Epithelial cell of prostate (primary cell): ENCODE data around the gene CBX4.

Experiments
- DNase-seq: peaks from one replicate; pipeline ENCODE4 v3.0.0-alpha.2; 2011; ENCODE audit warnings: low read depth, low spot score
- H3K27ac ChIP-seq: fragments of 450-650 bp; 2 replicates; pipeline ENCODE4 v1.5.1; 2017; ENCODE audit warnings: mild to moderate bottlenecking

The CBX4 gene

GRCh38 chr17:79839356-79840268, at the start of gene CBX4:
Gene CBX4 (minus strand): TSS chr17:79839440. CDS start chr17:79839251, 189 bp downstream.
- DNase-seq: peak; percentile 66
- peak within 1 kb of the TSS; percentile 91 for H3K27ac ChIP-seq

DNA sequence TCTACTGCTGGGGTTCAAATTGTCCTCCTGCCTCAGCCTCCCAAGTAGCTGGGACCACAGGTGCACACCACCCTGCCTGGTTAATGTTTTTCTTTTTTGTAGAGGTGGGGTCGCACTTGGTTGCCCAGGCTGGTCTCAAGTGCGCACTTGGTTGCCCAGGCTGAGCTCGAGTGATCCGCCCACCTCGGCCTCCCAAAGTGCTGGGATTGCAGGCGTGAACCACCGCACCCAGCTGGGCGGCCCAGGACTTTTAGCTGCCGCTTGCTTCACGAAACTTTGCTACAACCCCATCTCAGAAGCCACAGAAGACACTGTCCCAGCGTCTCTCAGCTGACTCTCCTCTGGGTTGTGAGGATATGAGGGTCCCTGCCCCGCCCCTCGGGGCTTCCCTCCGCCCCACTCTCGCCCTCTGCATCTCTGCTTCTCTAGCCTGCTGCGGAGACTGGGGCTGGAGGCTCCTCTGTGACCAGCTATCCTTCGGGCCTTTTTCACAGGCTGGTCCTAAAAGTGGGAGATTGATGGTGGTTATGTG, 48.8 kb upstream of the CBX4 start:
- no peak for DNase-seq
- no peak overlapping the region for H3K27ac ChIP-seq

GRCh38 chr17:79887451-79887991, 48.3 kb upstream of the CBX4 start:
- no peak overlapping the region for H3K27ac ChIP-seq
- DNase-seq: no peak

- no peak overlapping the region for H3K27ac ChIP-seq
- no peak for DNase-seq
These were observed 44.0 kb upstream of the CBX4 start for GRCh38 chr17:79883202-79883601.

- DNase-seq: no peak
These were observed 39.2 kb upstream of the CBX4 start for GRCh38 chr17:79878329-79878947.

GRCh38 chr17:79877041-79877440, 37.8 kb upstream of the CBX4 start:
- no peak for DNase-seq
- no peak overlapping the region for H3K27ac ChIP-seq

More at GRCh38 chr17:79878329-79878947, 39.2 kb upstream of the CBX4 start:
- no peak overlapping the region for H3K27ac ChIP-seq

- H3K27ac ChIP-seq: no peak overlapping the region
- no peak for DNase-seq
These were observed 36.3 kb upstream of the CBX4 start for GRCh38 chr17:79875511-79875910.

DNA sequence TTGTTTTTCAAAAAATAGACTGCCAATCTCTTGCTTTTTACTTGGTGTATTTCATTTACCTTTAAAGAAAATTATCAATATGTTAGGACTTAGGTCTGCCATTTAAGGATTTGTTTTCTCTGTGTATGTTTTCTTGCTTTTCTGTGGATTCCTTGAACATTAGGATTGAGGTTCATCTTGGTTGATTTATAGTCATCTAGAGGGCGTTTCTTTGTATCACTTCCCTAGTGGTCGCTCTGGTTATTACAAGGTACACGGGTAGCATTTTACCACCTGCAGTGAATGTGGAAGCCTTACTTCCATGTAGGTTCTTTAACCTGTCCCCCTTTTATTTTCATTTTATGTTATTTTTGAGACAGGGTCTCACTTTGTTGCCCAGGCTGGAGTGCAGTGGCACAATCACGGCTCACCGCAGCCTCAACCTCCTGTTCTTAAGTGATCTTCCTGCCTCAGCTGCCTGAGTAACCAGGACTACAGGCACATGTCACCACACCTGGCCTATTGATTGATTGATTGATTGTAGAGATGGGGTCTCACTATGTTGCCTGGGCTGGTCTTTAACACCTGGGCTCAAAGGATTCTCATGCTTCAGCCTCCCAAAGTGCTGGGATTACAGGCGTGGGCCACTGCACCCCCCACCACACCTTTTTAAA, 35.2 kb upstream of the CBX4 start:
- no peak overlapping the region for H3K27ac ChIP-seq
- DNase-seq: no peak

- H3K27ac ChIP-seq: no peak overlapping the region
- no peak for DNase-seq
These were observed 34.3 kb upstream of the CBX4 start for GRCh38 chr17:79873583-79873982.

- no peak overlapping the region for H3K27ac ChIP-seq
- DNase-seq: no peak
These were observed 33.5 kb upstream of the CBX4 start for GRCh38 chr17:79872762-79873161.

DNA sequence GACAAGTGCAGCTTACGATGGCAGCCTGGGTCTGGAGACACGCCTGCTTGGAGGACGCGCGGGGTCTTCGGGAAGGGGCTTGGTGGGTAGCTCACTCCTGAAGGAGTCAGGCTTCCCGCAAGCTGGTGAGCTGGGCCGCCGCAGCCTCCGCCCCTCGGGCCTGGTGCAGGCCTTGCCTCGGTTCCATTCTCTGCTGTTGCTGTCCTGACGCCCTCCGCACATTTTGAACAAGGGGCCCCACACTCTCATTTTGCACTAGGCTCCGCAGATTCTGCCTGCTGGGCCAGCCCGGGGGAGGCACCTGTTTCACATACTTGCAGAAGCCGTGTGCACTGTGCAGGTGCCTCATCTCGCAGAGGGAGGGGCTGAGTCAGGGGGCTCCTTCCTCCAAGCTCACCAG, 31.9 kb upstream of the CBX4 start:
- DNase-seq: no peak
- H3K27ac ChIP-seq: no peak overlapping the region

DNA sequence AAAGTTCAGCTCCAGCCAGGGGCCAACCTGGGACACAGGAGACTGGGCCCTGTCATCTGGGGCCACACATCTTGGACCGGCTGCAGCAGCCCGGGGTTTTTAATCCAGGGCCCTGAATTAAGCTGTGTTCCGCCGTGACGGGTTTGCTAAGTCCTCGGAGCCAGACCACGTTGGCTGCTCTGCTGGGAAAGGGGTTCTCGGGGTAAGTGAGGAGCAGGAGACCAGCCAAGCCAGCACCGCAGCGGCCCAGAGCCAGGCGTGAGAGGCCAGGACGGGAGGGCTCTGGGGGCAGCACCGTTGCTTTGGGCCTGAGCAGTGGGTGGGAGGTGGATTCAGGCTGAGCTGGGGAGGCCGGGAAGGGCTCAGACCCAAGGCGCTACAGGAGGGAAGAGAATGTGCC, 31.3 kb upstream of the CBX4 start:
- DNase-seq: no peak
- H3K27ac ChIP-seq: no peak overlapping the region

DNA sequence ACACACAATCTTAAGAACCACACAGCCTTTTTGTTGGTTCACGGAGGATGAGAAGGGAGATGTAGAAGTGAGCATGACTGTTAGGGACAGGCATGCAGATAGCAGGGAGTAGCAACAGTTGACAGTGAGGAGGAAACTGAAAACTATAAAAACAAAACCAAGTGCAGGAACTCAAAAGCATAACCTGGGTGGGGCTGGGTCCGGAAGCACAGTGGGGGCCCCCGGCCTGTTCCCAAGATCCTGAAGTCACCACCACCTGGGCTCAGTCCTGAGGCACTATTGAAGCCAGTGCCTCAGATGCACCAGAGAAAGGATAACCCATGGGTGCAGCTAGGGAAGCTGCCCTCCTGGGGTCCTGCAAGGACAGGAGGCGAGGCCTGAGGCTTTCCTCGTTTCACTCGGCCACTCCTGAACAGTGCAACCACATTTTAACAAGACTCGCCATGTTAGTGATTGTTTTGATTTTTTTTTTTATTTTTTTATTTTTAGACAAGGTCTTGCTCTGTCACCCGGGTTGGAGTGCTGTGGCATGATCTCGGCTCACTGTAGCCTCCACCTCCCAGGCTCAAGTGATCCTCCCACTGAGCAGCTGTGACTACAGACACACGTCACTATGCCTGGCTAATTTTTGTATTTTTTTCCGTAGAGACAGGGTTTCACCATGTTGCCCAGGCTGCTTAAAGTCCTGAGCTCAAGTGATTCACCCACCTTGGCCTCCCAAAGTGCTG, 27.7 kb upstream of the CBX4 start:
- no peak overlapping the region for H3K27ac ChIP-seq
- no peak for DNase-seq

GRCh38 chr17:79865351-79866210, 26.3 kb upstream of the CBX4 start:
- no peak overlapping the region for H3K27ac ChIP-seq
- no peak for DNase-seq

DNA sequence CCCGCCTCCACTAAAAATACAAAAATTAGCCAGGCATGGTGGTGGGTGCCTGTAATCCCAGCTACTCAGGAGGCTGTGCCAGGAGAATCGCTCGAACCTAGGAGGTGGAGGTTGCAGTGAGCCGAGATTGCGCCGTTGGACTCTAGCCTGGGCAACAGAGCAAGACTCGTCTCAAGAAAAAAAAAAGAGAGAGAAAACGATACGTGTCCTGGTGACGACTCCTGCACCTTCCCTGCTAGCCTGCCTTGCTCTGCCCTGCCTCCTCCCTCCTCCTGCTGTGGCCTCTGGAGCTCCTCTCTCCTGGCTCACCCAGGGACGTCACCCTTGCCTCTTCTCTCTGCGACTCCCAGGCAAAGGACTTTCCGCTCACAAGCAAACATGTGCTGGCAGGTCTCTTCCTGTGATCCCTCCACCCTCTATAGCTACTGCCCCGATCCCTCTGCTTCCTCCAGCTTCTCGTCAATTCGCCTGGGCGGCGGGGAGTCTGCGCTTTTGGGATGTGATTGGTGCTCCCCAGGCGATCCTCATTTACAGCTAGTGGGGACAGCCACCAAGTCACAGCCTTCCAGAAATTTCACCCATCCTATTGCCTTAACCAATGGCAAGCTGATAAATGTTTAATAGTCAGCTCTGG, 25.5 kb upstream of the CBX4 start:
- DNase-seq: no peak
- H3K27ac ChIP-seq: no peak overlapping the region

GRCh38 chr17:79864147-79864546, 24.9 kb upstream of the CBX4 start:
- H3K27ac ChIP-seq: no peak overlapping the region
- DNase-seq: no peak

DNA sequence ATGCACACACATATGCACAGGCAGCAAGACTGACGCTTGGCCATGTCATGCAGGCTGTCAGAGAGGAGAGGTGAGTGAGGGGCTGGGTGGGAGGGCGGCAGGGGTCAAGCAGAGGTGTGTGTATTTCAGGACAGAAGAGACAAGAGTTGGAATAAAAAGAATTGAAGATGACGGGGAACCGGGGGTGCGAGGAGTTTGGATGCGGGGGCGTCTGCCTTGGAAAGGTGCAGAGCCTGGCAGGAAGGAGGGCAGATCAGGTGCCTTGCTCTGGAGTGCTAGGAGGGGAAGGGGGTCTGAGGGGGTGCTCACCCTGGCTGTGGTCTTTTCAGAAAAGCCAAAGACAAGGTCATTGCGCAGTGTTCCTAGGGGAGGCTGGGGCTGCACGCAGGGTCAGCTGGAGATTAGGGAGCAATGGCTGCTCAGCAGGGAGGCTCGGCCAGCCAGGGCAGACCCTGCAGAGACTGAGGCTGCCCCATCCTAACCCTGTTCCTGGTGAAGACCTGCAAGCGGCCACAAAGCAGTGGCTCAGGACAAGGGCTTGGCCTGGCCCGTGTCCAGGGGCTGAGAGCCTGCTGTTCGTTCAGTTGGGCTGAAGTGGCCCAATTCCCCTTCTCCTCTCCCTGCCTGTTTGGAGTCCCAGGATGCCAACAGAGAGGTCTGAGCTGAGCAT, 23.7 kb upstream of the CBX4 start:
- H3K27ac ChIP-seq: no peak overlapping the region
- no peak for DNase-seq

GRCh38 chr17:79862238-79862637, 23.0 kb upstream of the CBX4 start:
- DNase-seq: no peak
- H3K27ac ChIP-seq: no peak overlapping the region
